Activated naive CD4-positive, alpha-beta T cell treated with Interleukin-2 at 50 U/mL for 16 hours (primary cell): ENCODE results near the gene PRKN.

Source experiments
- DNase-seq: peaks from one replicate; pipeline ENCODE4 v3.0.0-alpha.2; 2020

PRKN gene

GRCh38 chr6:162157167-162157870, 570.2 kb downstream of the PRKN start:
- DNase-seq: no peak

DNA sequence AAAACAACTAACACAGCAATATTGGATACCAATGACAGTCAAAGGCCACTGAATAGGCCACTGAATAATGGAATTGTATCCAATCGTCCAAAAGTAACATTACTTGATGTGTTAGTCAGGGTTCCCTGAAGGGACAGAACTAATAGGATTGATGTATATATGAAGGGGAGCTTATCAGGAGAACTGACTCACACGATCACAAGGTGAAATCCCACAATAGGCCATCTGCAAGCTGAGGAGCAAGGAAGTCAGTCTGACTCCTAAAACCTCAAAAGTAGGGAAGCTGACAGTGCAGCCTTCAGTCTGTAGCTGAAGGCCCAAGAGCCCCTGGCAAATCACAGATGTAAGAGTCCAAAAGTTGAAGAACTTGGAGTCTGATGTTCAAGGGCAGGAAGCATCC, 571.4 kb downstream of the PRKN start:
- DNase-seq: no peak

DNA sequence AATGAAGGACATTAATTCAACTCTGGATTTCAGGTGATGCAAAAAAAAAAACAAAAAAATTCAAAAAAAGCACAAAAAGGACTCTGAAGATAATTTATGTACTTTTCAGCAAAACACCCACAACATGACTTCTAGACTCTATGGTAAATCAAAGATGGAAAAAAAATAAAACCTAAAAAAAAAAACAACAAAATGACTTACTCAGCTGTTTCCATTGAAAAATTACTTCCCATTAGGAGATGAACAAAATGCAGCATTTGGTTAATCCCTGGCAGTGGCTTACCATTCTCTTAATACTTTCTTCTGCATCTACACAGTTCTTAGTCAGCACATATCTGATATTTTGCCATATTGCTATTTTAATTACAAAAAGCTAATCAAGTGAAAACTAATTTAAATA, 572.6 kb downstream of the PRKN start:
- DNase-seq: no peak

- DNase-seq: no peak
These were observed 573.6 kb downstream of the PRKN start for GRCh38 chr6:162154001-162154400.

DNA sequence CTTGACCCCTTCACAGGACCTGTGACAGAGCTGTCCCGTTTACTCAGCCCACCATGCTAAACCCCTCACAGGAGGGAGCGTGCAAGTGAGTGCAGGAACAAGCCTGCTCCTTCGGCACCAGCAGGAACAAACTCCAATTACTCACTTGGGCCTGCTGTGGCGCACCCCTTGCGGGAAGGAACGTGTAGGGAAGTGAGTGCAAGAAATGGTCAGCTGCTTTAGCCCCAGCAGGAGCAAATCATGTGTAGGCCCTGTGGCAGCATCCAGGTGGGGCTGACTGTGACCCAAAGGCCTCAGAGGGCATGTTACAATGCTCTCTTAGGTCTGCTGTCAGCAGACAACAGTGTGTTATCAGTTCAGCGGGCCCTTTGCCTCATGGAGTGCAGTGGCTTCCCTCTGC, 574.4 kb downstream of the PRKN start:
- no peak for DNase-seq

DNA sequence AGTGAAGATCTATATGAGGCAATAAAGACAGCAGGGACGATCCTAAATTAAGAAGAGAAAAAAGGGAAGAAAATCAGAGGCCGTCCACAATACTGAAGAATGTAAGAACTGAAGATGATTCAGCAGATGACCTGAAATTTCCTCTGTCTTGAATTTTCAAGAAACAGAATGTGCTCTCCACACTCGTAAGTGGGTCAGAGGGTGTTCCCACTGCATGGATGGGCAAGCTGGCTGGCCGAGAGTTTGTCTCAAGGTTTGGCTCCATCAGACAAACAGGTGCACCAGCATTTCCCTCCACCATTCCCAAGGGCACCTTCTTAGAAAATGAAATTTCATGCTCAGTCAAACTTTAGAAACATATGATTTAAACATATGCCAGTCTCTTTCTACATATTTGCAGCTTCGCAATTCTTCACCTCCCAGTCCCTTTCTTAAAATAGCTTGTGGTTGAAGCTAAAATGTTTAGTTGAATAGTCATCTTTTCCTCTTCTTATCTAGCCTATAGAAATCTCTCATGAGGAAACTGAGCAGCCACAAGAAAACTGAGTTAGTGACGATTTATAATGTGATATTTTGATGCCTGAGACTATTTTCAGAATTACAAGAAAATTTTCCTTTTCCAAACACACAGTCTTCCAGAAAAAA, 576.4 kb downstream of the PRKN start:
- no peak for DNase-seq

GRCh38 chr6:162150295-162150694, 577.3 kb downstream of the PRKN start:
- no peak for DNase-seq

DNA sequence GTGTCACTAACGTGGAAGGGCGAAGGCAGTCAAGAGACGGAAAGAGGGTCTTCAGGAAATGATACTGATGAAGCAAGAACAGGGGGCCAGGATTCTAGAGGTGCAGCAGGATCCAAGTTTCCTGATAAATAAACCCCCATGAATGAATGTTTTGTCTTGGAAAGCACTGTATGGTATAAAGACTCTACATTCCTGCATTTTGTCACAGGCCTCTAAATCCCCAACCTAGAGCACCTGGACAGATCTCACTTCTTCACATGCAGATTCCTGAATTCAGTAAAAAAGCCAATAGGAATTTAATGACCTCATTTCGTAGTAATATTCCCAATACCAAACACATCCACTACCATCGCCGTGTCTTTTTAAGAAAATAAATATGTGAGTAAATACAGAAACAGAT, 577.8 kb downstream of the PRKN start:
- no peak for DNase-seq

- DNase-seq: no peak
These were observed 579.8 kb downstream of the PRKN start for GRCh38 chr6:162147805-162148204.

- DNase-seq: no peak
These were observed 580.3 kb downstream of the PRKN start for GRCh38 chr6:162147281-162147680.

- no peak for DNase-seq
These were observed 587.2 kb downstream of the PRKN start for GRCh38 chr6:162140251-162140852.

DNA sequence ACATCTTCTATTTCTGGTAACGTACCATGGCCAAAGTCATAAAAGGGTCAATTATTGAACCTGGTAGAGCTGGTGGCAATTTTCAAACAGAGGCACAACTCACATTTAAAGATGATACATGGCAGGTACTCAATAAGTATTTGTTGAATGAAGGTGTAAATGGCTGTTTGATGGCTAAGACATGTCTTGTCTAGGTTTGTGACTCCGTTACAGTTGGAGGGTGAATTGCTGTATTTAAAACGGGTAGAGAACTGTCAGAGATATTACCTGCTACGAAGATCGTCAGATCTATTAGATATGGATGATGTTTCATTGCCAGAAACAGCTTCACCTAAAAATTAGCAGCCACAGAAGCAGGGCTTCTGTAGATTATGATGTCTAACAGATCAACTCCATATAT, 601.9 kb downstream of the PRKN start:
- no peak for DNase-seq

- DNase-seq: no peak
These were observed 602.7 kb downstream of the PRKN start for GRCh38 chr6:162124710-162125435.

- no peak for DNase-seq
These were observed 603.8 kb downstream of the PRKN start for GRCh38 chr6:162123797-162124196.

DNA sequence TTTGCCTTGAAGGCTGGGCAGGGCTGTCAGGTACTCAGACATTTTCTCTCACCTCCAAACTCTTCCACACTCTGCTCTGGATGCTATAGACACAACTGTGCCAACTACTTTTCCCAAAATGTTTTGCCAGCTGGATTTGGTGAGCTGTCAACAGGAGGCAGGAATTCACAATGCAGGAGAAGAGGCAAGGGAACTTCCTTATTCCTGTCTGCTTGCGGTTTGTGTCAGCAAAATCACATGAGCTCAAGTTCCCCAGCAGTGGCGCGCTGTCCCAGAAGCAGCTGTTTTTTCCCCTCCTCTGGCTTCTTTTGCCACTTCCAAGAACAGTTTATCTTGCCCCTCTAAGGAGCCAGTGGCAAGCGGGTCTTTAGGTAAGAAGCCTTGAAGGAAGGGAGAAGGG, 608.2 kb downstream of the PRKN start:
- DNase-seq: no peak

- no peak for DNase-seq
These were observed 608.9 kb downstream of the PRKN start for GRCh38 chr6:162118706-162119105.

DNA sequence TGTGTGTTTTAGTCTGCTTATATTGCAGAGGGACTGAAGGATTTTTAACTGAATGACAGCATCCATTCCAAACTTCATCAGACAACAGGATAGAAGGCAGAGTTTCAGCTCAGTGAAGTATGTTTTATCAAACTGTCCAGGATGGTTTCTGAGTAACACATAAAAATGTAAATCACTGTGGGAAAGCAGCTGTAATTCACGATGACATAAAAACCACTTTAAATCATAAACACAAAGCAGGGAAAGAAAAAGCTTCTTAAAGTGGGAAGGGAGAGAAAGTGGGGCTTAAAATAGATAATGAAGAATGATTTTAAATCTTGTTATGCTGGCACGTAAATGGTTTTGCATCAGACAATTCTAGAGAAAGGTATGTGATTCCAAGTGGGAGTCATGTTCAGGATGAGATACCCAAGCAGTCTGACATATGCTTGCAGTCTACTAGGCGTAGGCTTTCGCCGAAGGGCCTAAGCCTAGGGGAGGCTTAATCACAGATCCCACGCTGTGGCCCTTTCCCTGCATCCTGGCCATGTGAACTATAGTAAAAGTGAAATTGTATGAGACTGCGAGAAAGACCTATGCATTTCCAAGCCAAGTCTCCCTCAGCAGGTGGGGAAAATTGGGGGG, 610.6 kb downstream of the PRKN start:
- DNase-seq: no peak

DNA sequence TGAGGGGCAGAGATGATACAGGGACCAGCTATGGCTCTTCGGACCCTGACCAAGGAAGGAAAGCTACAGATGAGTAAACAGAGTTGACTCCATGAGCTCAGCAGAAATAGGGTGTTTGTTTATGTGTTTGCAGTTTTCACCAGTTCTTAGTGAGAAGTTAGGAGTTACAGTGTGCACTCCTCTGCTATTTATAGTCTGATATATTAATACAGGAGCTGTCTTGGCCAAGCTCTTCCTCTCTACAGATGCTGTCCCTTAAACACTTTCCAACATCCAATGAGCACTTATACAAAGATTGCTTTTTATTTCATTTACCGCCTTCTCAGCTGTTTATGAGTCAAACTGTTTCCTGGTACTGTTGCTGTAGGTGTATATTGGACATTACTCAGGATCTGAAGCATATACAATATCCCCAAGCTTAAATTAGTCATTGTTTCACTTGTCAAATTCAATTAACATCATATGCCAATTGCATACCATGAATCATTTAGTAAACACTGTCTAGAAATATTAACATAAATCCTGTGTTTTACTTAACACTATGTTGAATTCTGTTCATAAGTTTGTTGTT, 618.0 kb downstream of the PRKN start:
- DNase-seq: no peak

DNA sequence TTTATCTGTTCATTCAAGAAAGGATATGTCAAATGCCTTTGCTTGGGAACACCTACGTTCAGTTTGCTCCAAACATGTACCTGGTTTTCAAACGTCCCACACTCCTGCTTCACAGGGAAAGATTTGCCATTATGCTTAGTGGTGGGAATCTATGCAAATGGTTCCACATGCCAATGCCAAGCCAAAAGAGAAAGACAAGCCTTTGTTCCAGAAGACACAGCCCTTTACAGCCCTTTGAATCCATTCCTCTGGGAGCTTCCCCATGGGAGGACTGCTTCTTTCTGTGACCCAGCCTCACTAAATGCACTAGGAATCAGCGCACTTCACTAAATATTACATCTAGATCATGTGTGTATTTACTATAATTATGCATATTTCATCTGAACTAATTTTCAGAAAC, 619.5 kb downstream of the PRKN start:
- DNase-seq: no peak

DNA sequence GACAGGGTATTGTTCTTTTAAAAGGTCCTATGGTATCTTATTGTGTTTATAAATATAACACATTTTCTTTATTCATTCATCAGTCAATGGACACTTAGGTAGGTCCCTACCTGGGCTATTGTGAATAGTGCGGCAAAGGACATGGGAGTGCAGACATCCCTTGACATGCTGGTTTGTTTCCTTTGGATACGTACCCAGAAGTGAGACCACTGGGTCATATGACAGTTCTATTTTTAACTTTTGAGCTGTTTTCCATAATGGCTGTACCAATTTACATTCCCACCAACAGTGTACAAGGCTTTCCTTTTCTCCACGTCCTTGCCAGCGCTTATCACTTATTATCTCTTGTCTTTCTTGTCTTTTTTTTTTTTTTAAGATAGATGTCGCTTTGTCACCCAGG, 627.5 kb downstream of the PRKN start:
- DNase-seq: no peak

DNA sequence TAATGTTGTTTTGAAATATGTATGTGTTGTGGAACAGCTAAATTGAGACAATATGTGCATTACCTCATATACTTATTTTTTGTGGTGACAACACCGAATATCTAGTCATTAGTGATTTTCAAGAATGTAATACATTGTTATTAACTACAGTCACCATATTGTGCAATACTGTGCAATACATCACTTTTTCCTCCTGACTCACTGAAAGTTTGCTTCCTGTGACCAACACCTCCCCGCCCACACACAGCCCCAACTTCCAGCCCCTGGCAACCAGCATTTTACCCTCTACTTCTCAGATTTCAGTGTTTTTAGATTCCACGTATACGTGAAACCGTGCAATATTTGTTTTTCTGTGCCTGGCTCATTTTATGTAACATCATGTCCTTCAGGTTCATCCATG, 627.9 kb downstream of the PRKN start:
- DNase-seq: peak; percentile 3

GRCh38 chr6:162092816-162093502, 634.6 kb downstream of the PRKN start:
- no peak for DNase-seq
